Effector memory CD4-positive, alpha-beta T cell (primary cell): ENCODE results near the gene DIAPH1.
A peak's percentile ranks its signal among the peaks of the same experiment; 100 is the strongest.

ENCODE experiments used
- DNase-seq, 3 donors: peaks; one replicate each; pipeline ENCODE4 v3.0.0-alpha.2; 2020
- H3K27ac ChIP-seq: 2 replicates; pipeline ENCODE4 v1.7.0; 2013; ENCODE audit warnings: mild to moderate bottlenecking, low read length, moderate library complexity; ENCODE audit not compliant: insufficient read depth, poor library complexity, severe bottlenecking
- H3K27me3 ChIP-seq: replicated peaks from 2 replicates; pipeline ENCODE4 v1.7.0; 2013; ENCODE audit warnings: mild to moderate bottlenecking, low read length; ENCODE audit not compliant: insufficient read depth, control insufficient read depth, poor library complexity, severe bottlenecking
- H3K36me3 ChIP-seq: 2 replicates; pipeline ENCODE4 v1.7.0; 2013; ENCODE audit warnings: mild to moderate bottlenecking, low read length, moderate library complexity; ENCODE audit not compliant: control insufficient read depth, insufficient read depth
- H3K4me1 ChIP-seq: 2 replicates; pipeline ENCODE4 v1.7.0; 2013; ENCODE audit warnings: low read length, mild to moderate bottlenecking; ENCODE audit not compliant: control insufficient read depth, insufficient read depth, poor library complexity, severe bottlenecking
- H3K4me3 ChIP-seq: 2 replicates; pipeline ENCODE4 v1.7.0; 2013; ENCODE audit warnings: low read length, low read depth, mild to moderate bottlenecking; ENCODE audit not compliant: insufficient read depth, poor library complexity, severe bottlenecking
- H3K9me3 ChIP-seq: 2 replicates; pipeline ENCODE4 v1.7.0; 2013; ENCODE audit warnings: mild to moderate bottlenecking, low read length, moderate library complexity; ENCODE audit not compliant: control insufficient read depth

DIAPH1 gene

DNA sequence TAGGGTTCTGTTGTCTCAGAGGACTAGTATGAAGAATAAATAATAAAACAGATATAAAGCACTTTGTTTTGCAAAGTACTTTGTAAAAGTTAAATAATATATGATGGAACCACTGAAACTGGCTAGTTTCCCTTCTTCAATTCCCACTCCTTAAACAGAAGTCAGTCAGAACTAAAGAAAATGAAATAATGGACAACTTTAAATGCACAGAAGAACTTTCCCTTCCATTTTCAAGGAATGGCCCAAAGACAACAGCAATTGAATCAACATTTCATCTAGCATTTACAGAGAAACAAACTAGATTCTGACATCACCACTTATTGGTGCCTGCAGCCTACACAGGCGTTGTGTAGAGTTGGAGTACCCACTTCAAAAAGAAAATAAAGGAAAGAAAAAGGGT, 16.2 kb downstream of the DIAPH1 start:
- Histone ChIP-seq H3K4me1 (peaks cover 71% of the 10 kb centered on the region), H3K36me3 (no peaks in the 10 kb centered on the region), H3K9me3 (no peaks in the 10 kb centered on the region), H3K4me3 (peak overlapping the region; percentile 9), H3K27ac (peak overlapping the region; percentile 72), H3K27me3 (no peaks in the 10 kb centered on the region)
- DNase-seq, result no peak

DNA sequence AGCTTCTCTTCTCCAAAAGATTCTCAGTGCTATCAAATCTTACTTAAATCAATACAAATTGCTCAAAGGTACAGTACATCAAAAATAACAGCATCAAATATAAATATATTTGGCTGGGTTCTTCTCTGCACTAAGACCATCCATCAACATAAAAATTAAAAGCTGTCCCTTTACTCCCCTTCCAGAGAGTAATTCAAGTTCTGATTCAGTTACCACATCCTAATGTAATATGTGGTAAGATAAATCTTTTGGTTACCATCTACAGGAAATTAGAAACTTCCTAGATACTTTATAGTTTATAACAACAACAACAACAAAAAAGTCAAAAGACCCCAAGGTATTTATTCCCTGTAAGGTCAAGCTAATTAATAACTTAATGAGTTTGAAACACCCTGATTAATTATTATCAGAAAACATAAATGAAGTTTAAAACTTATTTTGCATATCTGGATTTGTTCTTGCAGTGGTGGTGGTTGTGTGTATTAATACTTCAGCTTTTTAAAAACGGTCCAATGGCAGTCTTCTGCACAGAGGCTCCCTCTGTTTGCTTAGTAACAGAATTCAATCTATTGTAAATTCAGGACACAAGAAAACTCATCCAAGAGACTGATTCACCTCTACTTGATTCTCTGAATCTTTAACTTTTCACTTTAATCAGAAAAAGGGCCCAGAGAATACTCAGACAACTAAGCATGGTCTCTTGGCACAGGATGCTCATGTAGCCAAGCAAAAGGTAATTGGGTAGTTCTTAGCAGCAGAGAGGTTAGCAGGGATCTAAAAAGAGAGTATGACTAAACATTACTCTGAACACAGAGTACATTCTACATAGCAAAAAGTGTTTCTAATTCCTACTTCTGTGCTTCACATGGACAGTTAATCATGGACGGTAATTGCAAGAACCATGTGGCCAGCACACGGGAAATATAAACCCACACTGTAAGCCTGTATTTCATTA, 20.1 kb downstream of the DIAPH1 start:
- peaks cover 51% of the 10 kb centered on the region for H3K4me1 ChIP-seq
- peak overlapping the region; percentile 55 for H3K27ac ChIP-seq
- DNase-seq, result no peak
- no peak overlapping the region for H3K4me3 ChIP-seq
- no peaks in the 10 kb centered on the region for H3K9me3 ChIP-seq
- peaks cover 4% of the 10 kb centered on the region for H3K36me3 ChIP-seq
- H3K27me3 ChIP-seq, result no peaks in the 10 kb centered on the region

DNA sequence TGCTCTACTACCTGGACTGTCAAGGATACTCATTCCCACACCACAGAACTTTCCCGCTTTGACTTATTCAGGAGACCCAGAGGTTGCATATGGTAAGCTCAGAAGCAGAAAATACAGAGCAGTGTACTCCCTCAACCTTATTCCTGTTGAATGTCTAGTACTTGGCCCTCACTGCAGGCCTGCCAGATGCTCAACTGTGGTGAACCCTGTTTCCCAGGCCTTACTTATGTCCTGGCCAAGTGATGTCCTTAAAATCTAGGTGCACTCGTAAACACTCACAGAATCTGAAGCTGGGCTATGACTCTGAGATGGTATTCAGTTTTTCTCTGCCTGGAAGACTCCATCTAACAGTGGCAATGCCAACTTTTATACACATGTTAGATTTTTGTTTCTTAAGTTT, 21.0 kb downstream of the DIAPH1 start:
- Histone ChIP-seq H3K36me3 (peaks cover 4% of the 10 kb centered on the region), H3K27ac (peak overlapping the region; percentile 52), H3K27me3 (no peaks in the 10 kb centered on the region), H3K4me3 (no peak overlapping the region), H3K4me1 (peaks cover 48% of the 10 kb centered on the region), H3K9me3 (no peaks in the 10 kb centered on the region)
- DNase-seq, result no peak

DNA sequence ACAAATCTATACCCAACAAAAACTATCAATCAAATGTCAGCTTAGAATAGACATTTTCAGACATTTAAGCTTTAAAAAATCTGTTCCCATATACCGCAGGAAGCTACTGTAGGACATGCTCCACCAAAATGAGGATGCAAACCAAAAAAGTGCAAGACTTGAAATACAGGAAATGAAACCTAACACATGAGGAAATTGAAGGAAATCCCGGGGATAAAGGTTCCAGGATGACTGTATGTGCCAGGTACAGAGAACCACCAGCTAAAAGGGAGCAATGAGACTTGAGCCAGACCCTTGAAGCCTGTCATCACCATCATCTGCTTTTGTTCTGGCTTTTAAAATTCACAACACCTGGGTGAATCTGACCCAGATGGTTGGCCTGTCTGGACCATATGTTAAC, 21.4 kb downstream of the DIAPH1 start:
- Histone ChIP-seq H3K27ac (peak overlapping the region; percentile 52), H3K36me3 (peaks cover 4% of the 10 kb centered on the region), H3K4me1 (peaks cover 48% of the 10 kb centered on the region), H3K4me3 (no peak overlapping the region), H3K9me3 (no peaks in the 10 kb centered on the region), H3K27me3 (no peaks in the 10 kb centered on the region)
- no peak for DNase-seq

DNA sequence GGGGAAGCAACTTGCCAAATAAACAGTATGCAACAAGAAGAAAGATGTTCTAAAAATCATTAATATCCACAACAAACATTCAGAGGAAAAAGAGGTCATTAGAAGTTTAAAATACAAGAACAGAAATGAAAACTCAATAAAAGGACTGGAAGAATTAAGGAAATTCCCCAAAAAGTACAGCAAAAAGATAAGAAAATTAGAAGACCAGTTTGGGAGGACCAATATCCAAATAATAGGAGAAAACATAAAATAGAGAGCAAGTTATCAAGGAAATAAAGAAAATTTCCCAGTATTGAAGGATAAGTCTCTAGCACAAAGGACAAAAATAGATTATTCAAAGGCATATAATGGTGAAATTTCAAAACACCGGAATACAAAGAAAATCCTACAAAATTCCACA, 21.9 kb downstream of the DIAPH1 start:
- Histone ChIP-seq H3K27me3 (no peaks in the 10 kb centered on the region), H3K4me3 (no peak overlapping the region), H3K9me3 (no peaks in the 10 kb centered on the region), H3K4me1 (peaks cover 46% of the 10 kb centered on the region), H3K27ac (no peak overlapping the region), H3K36me3 (peaks cover 4% of the 10 kb centered on the region)
- no peak for DNase-seq

DNA sequence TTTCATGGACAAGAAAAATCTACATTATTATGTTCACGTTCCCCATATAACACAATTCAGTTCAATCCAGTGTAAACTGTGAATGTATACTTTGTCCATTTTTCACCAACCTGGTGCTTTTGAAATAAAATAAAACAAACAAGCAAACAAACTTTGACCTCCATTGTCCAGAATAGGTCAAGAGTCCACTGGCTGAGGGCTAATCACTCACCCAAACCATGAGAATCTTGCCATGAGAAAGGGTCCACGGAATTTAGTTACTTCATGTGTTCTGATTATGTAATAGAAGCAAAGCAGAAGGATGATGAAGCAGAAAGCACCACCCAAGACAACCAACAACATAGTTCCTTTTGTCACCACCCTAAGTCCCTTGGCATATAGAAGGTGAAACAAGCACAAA, 28.7 kb downstream of the DIAPH1 start:
- Histone ChIP-seq H3K4me3 (no peak overlapping the region), H3K4me1 (peaks cover 13% of the 10 kb centered on the region), H3K36me3 (peaks cover 36% of the 10 kb centered on the region), H3K27ac (no peak overlapping the region), H3K27me3 (no peaks in the 10 kb centered on the region), H3K9me3 (no peaks in the 10 kb centered on the region)
- no peak for DNase-seq

DNA sequence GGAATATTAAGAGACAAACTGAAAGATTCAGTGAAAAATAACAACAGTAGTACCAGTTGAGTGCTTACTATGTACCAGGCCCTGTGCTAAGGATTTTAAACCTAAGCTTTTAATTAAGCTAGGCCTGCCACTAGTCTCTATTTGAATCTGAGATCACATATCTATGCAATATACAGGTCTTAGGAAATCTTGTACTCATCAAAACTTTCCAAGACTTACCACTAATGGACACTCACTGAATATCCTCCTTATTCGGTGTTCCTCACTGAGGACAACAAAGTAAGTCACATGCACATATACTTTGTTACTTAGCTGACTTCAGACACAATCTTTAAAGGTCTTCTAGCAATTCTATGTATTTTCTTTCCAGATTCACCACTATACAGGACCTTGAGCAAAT, 32.6 kb downstream of the DIAPH1 start:
- no peak overlapping the region for H3K27ac ChIP-seq
- H3K4me1 ChIP-seq, result no peaks in the 10 kb centered on the region
- no peak overlapping the region for H3K4me3 ChIP-seq
- peaks cover 58% of the 10 kb centered on the region for H3K36me3 ChIP-seq
- DNase-seq, result no peak
- no peaks in the 10 kb centered on the region for H3K27me3 ChIP-seq
- no peaks in the 10 kb centered on the region for H3K9me3 ChIP-seq

DNA sequence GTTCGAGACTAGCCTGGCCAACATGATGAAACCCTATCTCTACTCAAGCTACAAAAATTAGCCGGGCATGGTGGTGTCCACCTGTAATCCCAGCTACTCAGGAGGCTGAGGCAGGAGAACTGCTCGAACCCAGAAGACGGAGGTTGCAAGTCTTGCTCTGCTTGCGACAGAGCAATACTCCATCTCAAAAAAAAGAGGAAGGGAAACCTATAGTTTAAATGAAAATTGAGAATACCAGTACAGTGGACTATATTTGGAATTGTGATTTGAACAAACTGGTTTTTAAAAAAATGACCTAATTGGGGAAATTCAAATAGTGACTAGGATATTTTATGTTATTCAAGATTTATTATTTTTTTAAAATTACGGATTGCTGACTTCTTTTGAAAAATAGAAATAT, 33.2 kb downstream of the DIAPH1 start:
- peaks cover 65% of the 10 kb centered on the region for H3K36me3 ChIP-seq
- no peak for DNase-seq

DNA sequence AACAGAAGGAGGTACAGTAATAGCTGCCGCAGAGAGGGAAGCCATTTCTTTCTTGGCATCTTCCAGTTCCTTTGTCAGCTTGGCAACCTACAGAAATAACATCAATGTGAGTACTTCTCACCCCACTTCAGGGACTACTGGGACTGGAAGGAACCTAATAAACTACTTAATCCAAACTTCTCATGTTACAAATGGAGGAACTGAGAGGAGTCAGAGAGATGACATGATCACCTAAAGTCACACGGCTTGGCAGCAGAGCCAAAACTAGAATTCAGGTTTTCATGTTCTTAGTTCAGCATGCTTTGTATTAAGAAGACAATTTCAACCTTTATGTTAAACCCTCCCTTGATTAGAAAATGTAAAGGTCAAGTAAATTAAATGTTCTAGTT, 44.7 kb downstream of the DIAPH1 start:
- Histone ChIP-seq H3K27ac (no peak overlapping the region), H3K4me1 (no peaks in the 10 kb centered on the region), H3K27me3 (no peaks in the 10 kb centered on the region), H3K4me3 (no peak overlapping the region), H3K9me3 (no peaks in the 10 kb centered on the region), H3K36me3 (peaks cover 85% of the 10 kb centered on the region)
- DNase-seq, result no peak

More for the DNA sequence above, 33.2 kb downstream of the DIAPH1 start:
- Histone ChIP-seq H3K9me3 (no peaks in the 10 kb centered on the region), H3K27me3 (no peaks in the 10 kb centered on the region), H3K4me3 (no peak overlapping the region), H3K4me1 (no peaks in the 10 kb centered on the region), H3K27ac (no peak overlapping the region)

DNA sequence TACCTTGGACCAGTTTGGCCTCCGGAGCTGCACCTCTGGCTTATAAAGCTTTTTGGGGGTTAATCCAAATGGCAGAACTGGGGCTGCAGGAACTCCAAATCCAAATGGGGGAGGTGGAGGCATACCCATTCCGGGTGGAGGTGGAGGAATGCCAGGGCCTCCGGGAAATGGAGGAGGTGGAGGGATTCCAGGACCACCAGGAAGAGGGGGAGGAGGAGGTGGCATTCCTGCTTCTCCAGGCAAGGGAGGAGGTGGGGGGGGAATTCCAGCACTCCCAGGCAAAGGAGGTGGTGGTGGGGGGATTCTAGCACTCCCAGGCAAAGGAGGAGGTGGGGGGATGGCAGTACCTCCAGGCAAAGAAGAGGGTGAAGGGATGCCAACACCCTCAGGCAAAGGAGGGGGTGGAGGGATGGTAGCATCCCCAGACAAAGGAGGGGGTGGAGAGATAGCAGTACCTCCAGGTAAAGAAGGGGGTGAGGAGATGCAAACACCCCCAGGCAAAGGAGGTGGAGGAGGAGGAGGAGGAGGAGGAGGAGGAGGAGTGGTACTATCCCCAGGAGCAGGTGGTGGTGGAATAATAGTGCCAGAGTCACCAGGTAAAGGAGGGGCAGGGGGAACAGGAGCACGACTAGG, 45.2 kb downstream of the DIAPH1 start:
- Histone ChIP-seq H3K4me1 (no peaks in the 10 kb centered on the region), H3K4me3 (no peak overlapping the region), H3K27me3 (no peaks in the 10 kb centered on the region), H3K36me3 (peaks cover 85% of the 10 kb centered on the region), H3K9me3 (no peaks in the 10 kb centered on the region), H3K27ac (no peak overlapping the region)
- DNase-seq, result no peak
